GM18873 (cell line): Measurements from ENCODE around the gene GRIK2.

Experiments
- ATAC-seq: cut with Tn5 transposase; IDR thresholded peaks from one replicate; pipeline ENCODE4 v1.9.1; 2021; ENCODE audit warnings: mild to moderate bottlenecking, moderate library complexity, moderate number of reproducible peaks; ENCODE audit not compliant: unreplicated experiment, low FRiP score

Gene GRIK2

GRCh38 chr6:101399616-101400162, 6.2 kb downstream of the GRIK2 start:
- ATAC-seq, result no peak

DNA sequence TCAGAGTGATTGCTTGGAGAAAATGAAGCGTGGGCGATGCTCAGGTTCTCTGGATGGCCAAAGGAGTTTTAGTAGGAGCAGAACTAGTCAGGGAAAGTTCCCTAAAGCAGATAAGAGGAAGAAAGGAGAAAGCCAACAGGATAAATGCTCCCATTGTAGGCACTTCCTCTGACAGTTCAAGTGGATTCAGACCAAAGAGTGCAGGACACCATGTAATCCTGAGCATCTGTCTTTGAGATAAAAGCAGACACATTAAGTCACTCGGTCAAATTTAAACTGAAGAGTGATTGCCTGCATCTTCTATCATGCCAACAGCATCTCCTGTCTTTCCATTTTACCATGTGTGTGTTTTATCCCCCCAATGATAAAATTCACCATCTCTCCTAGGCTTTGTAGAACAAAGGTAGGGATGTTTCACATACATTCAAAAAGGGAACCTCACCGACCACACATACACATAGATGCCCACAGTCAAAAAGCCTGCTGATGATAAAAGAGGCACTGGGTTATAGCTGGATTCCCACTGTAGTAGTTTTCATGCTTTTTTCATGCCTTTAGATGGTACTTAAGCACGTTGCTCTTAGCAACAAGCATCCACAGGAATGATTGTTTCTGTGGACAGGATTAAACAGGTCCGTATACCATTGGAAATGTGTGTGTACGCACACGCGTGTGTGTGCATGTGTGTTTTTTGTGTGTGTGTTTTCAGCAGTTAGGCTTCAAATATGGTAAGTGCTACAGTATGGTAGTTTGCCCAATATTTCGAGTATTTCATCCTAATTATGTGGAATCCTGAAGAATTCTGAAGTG, 7.0 kb downstream of the GRIK2 start:
- no peak for ATAC-seq

DNA sequence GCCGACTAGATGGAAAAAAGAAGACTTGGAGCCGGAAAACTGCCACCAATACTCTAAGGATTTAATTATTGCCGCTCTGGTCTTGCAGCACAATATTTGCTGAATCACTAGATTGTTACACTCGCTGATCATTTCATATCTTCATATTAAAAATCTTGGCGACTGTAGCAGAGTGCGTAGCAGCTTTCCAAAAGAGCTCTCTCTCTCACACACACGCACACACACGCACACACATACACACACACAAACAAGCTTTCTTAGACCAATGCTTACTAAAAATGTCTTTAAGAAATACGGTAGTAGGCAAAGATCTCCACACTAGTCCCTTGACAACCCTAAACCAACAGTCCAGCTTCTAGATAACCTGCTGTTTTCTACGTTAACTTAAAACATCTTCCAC, 7.7 kb downstream of the GRIK2 start:
- no peak for ATAC-seq

GRCh38 chr6:101401792-101402621, 8.5 kb downstream of the GRIK2 start:
- ATAC-seq, result no peak

GRCh38 chr6:101402622-101403031, 9.1 kb downstream of the GRIK2 start:
- no peak for ATAC-seq

- ATAC-seq, result no peak
Observed at GRCh38 chr6:101403216-101403945, 9.9 kb downstream of the GRIK2 start.

DNA sequence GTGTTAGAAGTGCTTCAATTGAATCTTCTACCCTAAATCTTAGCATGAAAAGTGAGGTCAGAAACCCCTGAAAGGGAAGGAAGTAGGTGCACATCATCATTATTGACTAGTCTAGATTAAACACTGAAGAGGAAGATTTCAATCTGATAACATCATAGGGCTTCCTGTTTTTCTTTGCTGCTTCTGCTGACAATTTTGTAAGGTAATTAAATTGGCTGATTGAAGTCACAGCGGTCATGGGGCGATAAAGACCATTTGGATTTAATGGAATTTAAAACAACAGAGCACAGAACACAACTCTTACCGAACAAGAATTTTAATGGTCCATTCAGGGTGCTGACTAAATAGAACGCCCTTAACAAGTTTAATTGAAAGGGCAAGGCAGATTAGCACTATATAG, 11.3 kb downstream of the GRIK2 start:
- ATAC-seq, result no peak

DNA sequence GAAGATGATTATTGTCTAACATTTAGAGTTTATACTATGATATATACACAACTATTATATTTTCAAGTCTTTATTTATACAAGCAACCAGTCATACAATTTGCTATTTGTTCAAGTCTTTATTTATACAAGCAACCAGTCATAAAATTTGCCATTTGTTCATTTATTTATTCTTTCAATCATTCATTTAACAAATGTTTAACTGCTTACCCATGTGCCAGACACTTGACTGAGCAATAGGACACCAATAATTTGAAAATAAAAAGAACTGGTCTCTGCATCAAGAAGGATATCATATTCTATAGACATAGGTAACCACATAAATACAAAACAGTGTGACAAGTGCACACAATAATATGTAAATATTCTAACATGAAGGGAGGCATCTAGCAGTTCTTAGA, 20.3 kb downstream of the GRIK2 start:
- no peak for ATAC-seq

- no peak for ATAC-seq
Observed at GRCh38 chr6:101417900-101418299, 24.4 kb downstream of the GRIK2 start.

DNA sequence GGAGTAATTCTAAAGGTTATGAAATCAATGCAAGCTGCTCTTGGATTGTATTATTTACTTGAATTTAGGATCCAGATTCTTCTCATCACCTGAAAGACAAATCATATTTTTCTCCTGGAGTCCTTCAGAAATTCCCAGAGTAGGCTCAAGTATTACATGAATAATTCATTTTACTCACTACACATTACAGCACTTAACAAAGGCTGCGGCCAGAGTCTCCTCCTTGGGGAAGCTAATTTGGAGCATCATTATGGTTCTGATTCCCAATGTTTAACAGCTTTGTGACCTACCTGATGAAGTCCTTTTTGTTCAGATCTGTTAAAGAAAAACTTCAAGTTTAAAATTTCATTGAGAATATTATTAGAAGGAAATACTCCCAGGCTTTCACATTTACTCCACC, 28.7 kb downstream of the GRIK2 start:
- no peak for ATAC-seq

DNA sequence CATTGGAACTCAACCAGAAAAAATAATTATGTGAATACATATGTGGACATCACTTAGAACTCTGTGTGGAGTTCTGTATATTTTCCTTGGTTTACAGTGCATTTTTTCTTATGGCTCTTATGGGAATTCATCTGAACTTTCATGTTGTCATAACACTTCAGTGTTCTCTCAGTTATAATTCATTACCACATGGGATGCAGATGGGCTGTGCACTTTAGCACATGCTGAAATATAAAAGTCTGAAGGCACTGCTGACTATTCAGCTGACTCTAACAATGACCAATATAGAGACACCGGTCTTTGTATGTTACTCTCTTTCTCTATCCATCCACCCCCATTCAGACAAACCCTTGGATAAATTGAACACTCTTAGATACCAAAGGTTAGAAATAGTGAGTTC, 29.3 kb downstream of the GRIK2 start:
- ATAC-seq, result no peak

- no peak for ATAC-seq
Observed at GRCh38 chr6:101429270-101429669, 35.8 kb downstream of the GRIK2 start.

DNA sequence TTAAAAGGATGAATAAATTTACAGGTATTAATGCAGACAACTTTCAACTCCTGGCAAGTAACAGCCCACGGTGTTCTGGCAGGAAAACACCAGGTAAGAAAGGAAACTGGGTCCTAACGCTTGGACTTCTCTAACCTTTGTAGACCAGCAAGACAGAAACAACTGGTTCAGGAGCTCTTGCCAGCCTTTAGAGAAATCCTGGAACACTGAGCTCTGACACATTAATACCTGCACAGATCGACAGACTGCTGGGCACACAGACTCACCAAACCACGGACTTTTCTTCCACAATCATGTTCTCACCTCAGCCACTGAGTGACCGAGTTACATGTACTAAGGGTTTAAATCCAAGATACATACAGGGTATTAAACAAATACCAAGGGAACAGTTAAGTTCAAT, 36.3 kb downstream of the GRIK2 start:
- ATAC-seq, result no peak

- ATAC-seq, result no peak
Observed at GRCh38 chr6:101433141-101433540, 39.6 kb downstream of the GRIK2 start.

DNA sequence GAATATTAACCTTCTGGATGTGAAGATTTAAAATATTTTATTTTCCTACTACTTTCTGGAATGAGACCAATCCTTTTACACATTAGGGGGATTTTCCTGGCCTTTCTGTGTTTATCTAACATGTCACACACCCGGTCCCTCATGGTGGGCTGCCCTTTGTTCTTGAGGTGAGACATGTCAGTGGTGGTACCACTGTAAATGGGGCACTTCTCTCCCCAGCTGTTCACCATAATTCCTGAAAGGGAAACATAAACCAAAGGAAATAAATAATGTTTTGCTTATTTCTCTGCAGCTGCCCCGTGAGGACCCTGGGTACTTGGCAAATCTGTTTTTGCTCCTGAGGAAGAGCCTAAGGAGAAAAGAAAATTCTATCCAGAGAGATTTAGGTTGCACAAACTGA, 41.1 kb downstream of the GRIK2 start:
- ATAC-seq, result no peak

GRCh38 chr6:101435038-101435437, 41.5 kb downstream of the GRIK2 start:
- ATAC-seq, result no peak

- ATAC-seq, result no peak
Observed at GRCh38 chr6:101439790-101440189, 46.3 kb downstream of the GRIK2 start.

- no peak for ATAC-seq
Observed at GRCh38 chr6:101443315-101443714, 49.8 kb downstream of the GRIK2 start.

GRCh38 chr6:101444717-101445116, 51.2 kb downstream of the GRIK2 start:
- no peak for ATAC-seq

GRCh38 chr6:101445527-101445926, 52.0 kb downstream of the GRIK2 start:
- no peak for ATAC-seq

DNA sequence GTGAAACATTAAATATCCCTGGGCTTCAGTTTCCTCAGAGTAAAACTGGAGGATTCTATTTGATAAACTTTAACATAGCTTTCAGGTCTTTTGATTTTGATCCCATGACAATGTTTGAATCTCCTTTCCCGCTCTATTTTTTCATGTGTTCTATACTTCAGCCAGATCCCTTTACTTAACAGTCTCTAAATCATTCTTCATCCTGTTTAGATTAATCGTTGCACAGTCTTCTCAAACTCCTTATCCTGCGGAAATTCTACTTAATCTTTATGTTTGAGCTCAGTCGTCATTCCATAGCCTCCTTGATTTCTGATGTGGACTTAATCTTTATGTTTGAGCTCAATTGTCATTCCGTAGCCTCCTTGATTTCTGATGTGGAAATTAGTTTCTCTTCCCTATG, 57.4 kb downstream of the GRIK2 start:
- ATAC-seq, result no peak
